ENCODE data around the gene SGTA.

The SGTA gene

DNA sequence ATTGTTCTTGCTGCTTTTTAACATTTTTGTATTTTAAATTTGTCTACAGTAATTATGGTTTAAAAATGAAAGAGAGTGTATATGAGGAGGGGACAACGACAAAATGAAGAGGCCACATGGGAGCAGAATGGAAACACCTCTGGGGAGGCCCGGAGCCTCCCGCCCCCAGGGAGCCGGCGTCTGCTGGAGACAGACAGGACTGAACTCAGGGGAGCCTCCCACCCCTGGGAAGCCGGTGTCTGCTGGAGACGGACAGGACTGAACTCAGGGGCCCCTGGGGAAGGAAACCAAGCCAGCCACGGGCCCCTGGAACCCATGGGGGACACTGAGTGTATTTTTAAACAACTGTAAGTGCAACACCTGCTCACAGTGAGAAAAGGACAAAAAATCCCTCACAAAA lies 26.6 kb downstream of the SGTA start:
- no peaks in the 10 kb centered on the region for H3K79me2 ChIP-seq (ENCODE audit: low read length)
- no peaks in the 10 kb centered on the region for H3K36me3 ChIP-seq (replicated peaks; ENCODE audit: insufficient read depth, low read length)
- no peak for DNase-seq

DNA sequence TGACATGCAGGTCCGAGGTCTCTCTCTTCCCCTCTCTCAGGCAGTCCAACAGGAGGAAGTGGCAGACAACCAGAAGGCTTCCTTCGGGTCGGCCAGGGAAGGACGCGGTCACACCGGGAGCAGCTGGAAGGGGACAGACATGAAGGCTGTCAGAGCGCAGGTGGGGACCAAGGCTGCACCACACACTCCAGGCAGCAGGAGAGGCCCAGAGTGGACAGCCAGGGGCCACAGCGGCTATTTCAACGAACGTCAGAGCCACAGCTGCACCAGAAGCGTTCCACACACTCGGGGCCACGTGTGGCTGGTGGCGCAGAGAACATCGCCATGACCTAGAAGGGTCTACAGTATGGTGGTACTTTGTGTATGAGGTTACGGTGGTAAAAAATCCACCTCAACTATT lies 27.3 kb downstream of the SGTA start:
- no peaks in the 10 kb centered on the region for H4K20me1 ChIP-seq (ENCODE audit: insufficient read depth, low read length)
- no peak overlapping the region for H3K27ac ChIP-seq (ENCODE audit: low read length)
- no peaks in the 10 kb centered on the region for H3K79me2 ChIP-seq (ENCODE audit: low read length)
- H3K27me3 ChIP-seq (replicated peaks; ENCODE audit: insufficient read depth, low read length) = no peaks in the 10 kb centered on the region
- no peak for DNase-seq
- H3K9ac ChIP-seq (ENCODE audit: low read length) = no peak overlapping the region
- H3K4me3 ChIP-seq (ENCODE audit: low read length) = no peak overlapping the region
- no peaks in the 10 kb centered on the region for H3K36me3 ChIP-seq (replicated peaks; ENCODE audit: insufficient read depth, low read length)
- no peak overlapping the region for H3K4me2 ChIP-seq (ENCODE audit: low read depth, low read length)
- H3K9me3 ChIP-seq (replicated peaks; ENCODE audit: insufficient read depth, low read length) = no peaks in the 10 kb centered on the region
- H2AFZ ChIP-seq (ENCODE audit: low read length) = no peak overlapping the region
- H3K9me2 ChIP-seq (replicated peaks; ENCODE audit: insufficient read depth, low read length) = no peaks in the 10 kb centered on the region
- no peaks in the 10 kb centered on the region for H3K4me1 ChIP-seq (ENCODE audit: low read length)
- H3F3A ChIP-seq (ENCODE audit: insufficient read depth, low read length) = no peaks in the 10 kb centered on the region
- TF ChIP-seq EZH2 (optimal IDR thresholded peaks at IDR 0.05; ENCODE audit: low read depth, low read length) = no peak
- TF ChIP-seq, protein P1, sequence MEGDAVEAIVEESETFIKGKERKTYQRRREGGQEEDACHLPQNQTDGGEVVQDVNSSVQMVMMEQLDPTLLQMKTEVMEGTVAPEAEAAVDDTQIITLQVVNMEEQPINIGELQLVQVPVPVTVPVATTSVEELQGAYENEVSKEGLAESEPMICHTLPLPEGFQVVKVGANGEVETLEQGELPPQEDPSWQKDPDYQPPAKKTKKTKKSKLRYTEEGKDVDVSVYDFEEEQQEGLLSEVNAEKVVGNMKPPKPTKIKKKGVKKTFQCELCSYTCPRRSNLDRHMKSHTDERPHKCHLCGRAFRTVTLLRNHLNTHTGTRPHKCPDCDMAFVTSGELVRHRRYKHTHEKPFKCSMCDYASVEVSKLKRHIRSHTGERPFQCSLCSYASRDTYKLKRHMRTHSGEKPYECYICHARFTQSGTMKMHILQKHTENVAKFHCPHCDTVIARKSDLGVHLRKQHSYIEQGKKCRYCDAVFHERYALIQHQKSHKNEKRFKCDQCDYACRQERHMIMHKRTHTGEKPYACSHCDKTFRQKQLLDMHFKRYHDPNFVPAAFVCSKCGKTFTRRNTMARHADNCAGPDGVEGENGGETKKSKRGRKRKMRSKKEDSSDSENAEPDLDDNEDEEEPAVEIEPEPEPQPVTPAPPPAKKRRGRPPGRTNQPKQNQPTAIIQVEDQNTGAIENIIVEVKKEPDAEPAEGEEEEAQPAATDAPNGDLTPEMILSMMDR (IDR thresholded peaks at IDR 0.05; ENCODE audit: low read length) = no peak
- no peak for TF ChIP-seq EZH2phosphoT487 (IDR thresholded peaks at IDR 0.05; ENCODE audit: low read length)

More for the DNA sequence above, 26.6 kb downstream of the SGTA start:
- Histone ChIP-seq H3K9ac (ENCODE audit: low read length) (no peak overlapping the region), H3K4me2 (ENCODE audit: low read depth, low read length) (no peak overlapping the region), H3K9me2 (replicated peaks; ENCODE audit: insufficient read depth, low read length) (no peaks in the 10 kb centered on the region), H3K27ac (ENCODE audit: low read length) (no peak overlapping the region), H3F3A (ENCODE audit: insufficient read depth, low read length) (no peaks in the 10 kb centered on the region), H3K9me3 (replicated peaks; ENCODE audit: insufficient read depth, low read length) (no peaks in the 10 kb centered on the region), H3K27me3 (replicated peaks; ENCODE audit: insufficient read depth, low read length) (no peaks in the 10 kb centered on the region), H2AFZ (ENCODE audit: low read length) (no peak overlapping the region), H3K4me3 (ENCODE audit: low read length) (no peak overlapping the region), H3K4me1 (ENCODE audit: low read length) (no peaks in the 10 kb centered on the region), H4K20me1 (ENCODE audit: insufficient read depth, low read length) (no peaks in the 10 kb centered on the region)
- TF ChIP-seq EZH2 (optimal IDR thresholded peaks at IDR 0.05; ENCODE audit: low read depth, low read length) = no peak
- no peak for TF ChIP-seq EZH2phosphoT487 (IDR thresholded peaks at IDR 0.05; ENCODE audit: low read length)
- TF ChIP-seq, protein P1 (IDR thresholded peaks at IDR 0.05; ENCODE audit: low read length) = no peak

DNA sequence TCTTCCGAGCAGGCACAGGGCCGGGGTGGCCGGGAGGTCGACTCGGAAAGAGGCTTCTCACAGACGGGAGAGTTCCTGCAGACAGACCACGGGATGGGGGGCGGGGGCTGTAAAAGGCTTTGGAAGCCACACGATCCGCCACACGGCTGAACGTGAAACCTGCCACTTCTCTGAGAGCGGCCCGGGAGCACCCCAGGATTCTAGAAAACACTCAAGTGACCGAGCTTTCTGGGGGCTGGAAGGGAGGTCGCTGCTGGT lies 27.7 kb downstream of the SGTA start:
- H3K9me2 ChIP-seq (replicated peaks; ENCODE audit: insufficient read depth, low read length) = no peaks in the 10 kb centered on the region
- no peak for DNase-seq
- no peaks in the 10 kb centered on the region for H3F3A ChIP-seq (ENCODE audit: insufficient read depth, low read length)
- H3K9ac ChIP-seq (ENCODE audit: low read length) = no peak overlapping the region
- TF ChIP-seq EZH2phosphoT487 (IDR thresholded peaks at IDR 0.05; ENCODE audit: low read length) = no peak
- TF ChIP-seq, protein P1 (IDR thresholded peaks at IDR 0.05; ENCODE audit: low read length) = no peak
- TF ChIP-seq EZH2 (optimal IDR thresholded peaks at IDR 0.05; ENCODE audit: low read depth, low read length) = no peak
- no peaks in the 10 kb centered on the region for H3K27me3 ChIP-seq (replicated peaks; ENCODE audit: insufficient read depth, low read length)
- H3K4me3 ChIP-seq (ENCODE audit: low read length) = no peak overlapping the region
- H3K4me1 ChIP-seq (ENCODE audit: low read length) = no peaks in the 10 kb centered on the region
- no peaks in the 10 kb centered on the region for H3K36me3 ChIP-seq (replicated peaks; ENCODE audit: insufficient read depth, low read length)
- no peaks in the 10 kb centered on the region for H3K9me3 ChIP-seq (replicated peaks; ENCODE audit: insufficient read depth, low read length)
- no peaks in the 10 kb centered on the region for H4K20me1 ChIP-seq (ENCODE audit: insufficient read depth, low read length)
- H3K27ac ChIP-seq (ENCODE audit: low read length) = no peak overlapping the region
- no peak overlapping the region for H3K4me2 ChIP-seq (ENCODE audit: low read depth, low read length)
- no peak overlapping the region for H2AFZ ChIP-seq (ENCODE audit: low read length)
- H3K79me2 ChIP-seq (ENCODE audit: low read length) = no peaks in the 10 kb centered on the region
